DMS114 treated with DMSO at 0.1 percent for 48 hours (cell line): Measurements from ENCODE around the gene PHACTR4.
"Not testable (repeated sequence)": the region's sequence is repeated elsewhere in the genome, so short reads cannot be mapped to it uniquely, and the experiment has no call there.

ENCODE experiments used
- DNase-seq: peaks from one replicate; lab custom pipeline; 2025; ENCODE audit not compliant: unreplicated experiment; lab: John Stamatoyannopoulos, UW

PHACTR4 gene

DNA sequence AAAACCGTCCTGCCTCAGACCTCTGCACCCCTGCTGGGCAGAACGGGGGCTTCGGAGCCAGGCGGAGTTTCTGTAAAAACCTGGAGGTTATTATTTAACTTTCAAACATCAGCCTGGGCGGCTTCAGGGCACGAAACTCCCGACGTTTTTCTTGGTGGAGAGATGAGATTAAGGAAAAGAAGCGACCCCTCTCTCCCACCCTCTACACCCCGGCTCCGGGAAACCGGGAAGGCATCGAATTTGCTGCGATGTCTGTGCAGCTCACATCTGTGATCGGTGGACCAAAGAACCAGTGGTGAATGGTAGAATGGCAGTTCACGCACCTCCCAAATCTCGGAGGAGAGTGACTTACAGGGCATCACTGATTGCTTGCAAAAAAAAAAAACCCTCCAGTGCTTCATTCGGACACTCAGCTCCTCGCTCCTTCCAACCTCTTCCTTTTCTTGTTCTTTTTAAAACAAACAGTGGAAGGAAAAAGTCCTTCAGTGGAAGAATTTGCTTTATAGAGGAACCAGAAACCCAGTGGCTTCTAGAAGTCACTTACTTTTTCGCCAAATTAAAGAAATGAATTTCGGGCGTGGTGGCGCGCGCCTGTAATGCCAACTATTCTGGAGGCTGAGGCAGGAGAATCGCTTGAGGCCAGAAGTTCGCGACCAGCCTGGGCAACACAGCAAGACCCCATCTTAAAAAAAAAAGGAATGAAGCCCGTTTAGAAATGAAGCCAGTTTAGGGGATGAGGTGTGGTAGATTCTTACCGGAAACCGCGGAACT is 884 bp downstream of the PHACTR4 start:
- peak; percentile 31 for DNase-seq

DNA sequence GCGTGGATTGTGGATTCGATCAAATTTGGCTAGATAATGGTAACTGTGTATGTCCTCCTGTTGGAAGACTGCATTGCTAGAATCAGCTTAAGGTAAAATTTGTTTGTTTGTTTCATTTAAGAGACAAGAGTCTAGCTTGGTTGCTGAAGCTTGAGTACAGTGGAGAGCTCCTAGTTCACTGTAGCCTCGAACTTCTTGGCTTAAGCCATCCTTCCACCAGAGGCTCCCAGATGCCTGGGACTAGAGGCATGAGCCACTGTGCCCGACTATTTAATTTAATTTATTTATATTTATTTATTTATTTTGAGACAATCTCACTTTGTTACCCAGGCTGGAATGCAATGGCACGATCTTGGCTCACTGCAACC is 1.5 kb downstream of the PHACTR4 start:
- no peak for DNase-seq

DNA sequence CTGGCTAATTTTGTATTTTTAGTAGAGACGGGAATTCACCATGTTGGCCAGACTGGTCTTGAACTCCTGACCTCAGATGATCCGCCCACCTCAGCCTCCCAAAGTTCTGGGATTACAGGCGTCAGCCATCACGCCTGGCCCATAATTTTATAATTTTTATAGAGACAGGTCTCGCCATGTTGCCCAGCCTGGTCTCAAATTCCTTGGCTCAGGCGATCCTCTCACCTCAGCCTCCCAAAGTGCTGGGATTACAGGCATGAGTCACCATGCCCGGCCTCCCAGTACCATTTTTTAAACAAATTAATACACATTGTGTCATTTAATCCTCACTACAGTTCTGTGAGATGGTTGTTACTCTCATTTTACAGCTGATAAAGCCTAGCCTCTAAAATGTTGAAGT is 3.9 kb downstream of the PHACTR4 start:
- not testable (repeated sequence) for DNase-seq

DNA sequence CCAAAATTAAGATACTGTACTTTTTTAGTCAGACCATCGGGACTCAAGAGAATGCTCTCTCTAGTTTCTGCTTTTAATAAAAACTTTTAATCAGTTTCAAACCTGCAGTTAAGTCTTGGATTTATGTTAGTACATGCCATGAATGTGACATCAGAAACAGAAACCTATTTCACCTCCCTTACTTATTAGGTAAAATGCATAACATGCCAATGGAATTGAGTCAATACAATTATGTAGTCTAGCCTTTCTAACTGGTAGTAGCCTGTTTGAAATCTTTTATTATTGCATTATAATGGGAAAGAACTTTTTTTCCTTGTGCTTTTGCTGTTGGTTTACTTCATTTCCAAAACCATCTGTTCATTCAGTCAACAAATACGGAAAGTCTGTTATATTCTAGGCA is 4.8 kb downstream of the PHACTR4 start:
- no peak for DNase-seq

DNA sequence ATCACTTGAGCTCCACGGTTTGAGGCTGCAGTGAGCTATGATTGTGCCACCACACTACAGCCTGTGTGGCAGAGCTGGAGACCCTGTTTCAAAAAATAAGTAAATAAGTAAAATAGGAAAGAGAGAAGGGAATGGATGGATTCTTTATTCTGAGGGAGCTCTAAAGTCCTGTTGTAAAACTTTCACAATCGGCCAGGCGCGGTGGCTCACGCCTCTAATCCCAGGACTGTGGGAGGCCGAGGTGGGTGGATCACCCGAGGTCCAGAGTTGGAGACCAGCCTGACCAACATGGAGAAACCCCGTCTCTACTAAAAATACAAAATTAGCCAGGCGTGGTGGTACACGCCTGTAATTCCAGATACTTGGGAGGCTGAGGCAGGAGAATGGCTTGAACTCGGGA is 6.1 kb downstream of the PHACTR4 start:
- not testable (repeated sequence) for DNase-seq

DNA sequence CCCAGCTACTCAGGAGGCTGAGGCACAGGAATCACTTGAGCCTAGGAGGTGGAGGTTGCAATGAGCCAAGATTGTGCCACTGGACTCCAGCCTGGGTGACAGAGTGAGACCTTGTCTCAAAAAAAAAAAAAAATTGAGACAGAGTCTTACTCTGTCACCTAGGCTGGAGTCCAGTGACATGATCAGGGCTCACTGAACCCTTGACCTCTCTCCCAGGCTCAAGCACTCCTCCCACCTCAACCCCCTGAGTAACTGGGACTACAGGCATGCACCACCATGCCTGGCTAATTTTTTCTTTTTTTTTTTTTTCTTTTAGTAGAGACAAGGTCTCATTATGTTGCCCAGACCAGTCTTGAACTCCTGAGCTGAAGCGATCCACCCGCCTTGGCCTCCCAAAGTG is 6.7 kb downstream of the PHACTR4 start:
- DNase-seq: not testable (repeated sequence)

DNA sequence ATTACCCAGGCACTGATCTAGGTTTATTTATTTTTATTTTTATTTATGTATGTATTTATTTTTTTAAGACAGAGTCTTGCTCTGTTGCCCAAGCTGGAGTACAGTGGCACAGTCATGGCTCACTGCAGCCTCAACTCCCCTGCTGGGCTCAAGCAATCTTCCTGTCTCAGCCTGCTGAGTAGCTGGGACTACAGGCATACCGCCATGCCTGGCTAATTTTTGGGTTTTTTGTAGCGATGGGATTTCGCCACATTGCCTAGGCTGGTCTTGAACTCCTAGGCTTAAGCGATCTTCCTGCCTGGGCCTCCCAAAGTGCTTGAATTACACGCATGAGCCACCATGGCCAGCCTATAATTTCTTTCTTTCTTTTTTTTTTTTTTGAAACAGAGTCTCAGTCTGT is 9.4 kb downstream of the PHACTR4 start:
- no peak for DNase-seq

DNA sequence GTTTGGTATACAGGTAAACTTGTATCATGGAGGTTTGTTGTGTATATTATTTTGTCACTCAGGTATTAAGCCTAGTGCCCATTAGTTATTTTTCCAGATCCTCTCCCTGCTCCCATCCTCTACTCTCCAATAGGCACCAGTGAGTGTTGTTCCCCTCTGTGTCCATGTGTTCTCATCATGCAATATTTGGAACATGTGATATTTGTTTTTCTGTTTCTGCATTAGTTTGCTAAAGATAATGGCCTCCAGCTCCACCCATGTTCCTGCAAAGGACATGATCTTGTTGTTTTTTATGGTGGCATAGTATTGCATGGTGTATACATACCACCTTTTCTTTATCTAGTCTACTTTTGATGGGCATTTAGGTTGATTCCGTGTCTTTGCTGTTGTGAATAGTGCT is 10.9 kb downstream of the PHACTR4 start:
- no peak for DNase-seq

DNA sequence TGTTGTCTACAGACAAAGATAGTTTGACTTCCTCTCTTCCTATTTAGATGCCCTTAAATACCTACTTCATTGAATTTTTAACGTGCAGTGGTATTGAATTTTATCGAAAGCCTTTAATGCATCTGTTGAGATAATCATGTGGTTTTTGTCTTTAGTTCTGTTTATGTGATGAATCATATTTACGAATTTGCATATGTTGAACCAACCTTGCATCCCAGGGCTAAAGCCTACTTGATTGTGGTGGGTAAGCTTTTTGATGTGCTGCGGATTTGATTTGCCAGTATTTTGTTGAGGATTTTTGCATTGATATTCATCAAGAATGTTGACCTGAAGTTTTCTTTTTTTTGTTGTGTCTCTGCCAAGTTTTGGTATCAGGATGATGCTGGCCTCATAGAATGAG is 14.2 kb downstream of the PHACTR4 start:
- DNase-seq: not testable (repeated sequence)

DNA sequence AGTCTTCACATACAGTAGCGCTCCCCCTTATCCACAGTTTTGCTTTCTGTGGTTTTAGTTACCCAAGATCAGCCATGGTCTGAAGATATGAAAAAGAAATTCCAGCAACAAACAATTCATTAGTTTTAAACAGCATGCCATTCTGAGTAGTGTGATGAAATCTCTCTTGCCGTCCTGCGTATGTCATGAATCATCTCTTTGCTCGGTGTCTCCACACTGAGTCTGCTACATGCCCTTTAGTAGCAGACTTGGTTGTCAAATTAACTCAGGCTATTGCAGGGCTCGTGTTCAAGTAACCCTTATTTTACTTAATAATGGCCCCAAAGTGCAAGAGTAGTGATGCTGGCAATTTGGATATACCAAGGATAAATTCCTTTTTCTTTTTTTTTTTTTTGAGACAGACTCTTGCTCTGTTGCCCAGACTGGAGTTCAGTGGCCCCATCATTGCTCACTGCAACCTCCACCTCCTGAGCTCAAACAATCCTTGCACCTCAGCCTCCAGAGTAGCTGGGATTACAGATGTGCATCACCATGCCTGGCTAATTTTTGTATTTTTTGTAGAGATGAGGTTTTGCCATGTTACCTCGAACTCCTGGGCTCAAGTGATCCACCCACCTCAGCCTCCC is 22.6 kb downstream of the PHACTR4 start:
- no peak for DNase-seq

DNA sequence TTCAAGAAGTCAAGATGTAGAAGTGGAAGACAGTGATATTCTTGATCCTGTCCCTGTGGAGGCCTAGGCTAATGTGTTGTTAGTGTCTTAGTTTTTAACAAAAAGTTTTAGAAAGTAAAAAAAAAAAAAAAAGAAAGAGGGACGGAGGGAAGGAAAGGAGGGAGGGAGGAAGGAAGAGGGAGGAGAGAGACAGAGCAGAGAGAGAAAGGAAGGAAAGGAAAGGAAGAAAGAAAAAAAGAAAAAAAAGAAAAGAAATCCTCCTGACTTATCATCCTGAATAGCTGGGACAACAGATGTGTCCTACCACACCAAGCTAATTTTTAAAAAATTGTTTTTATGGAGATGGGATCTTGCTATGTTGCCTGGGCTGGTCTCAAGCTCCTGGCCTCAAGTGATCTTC is 24.6 kb downstream of the PHACTR4 start:
- no peak for DNase-seq

DNA sequence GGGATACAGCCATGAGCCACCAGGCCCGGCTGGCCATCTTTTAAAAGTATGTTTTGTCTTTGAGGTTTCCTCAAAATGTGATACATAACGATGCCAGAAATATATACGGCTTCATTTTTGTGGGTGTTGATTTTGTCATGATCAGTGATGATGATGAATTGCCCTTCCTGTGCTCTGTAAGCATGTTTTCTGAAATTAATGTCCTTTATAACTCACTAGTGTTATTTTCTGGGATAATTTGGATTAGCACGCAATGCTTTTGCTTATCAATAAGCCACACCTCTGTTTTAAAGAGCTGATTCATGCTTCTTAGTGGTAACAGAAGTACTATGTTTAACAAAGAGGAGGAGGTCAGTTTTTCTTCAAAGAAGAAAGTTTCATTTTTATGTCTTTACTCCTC is 25.6 kb downstream of the PHACTR4 start:
- no peak for DNase-seq

DNA sequence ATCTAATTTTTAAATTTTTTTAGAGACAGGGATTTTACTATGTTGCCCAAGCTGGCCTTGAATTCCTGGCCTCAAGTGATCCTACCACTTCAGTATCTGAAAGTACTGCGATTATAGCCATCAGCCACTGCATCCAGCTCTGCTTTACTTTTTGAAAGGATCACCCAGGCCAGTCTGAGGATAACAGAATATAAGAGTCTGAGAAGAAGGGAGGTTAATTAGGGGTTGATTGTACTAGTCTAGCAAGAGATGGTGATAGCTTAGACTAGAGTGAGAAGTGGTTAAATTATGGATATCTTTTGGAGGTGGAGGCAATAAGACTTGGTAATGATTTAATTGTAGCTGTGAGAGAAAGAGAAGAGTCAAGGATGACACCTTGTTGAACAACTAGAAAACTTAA is 32.2 kb downstream of the PHACTR4 start:
- DNase-seq: no peak

DNA sequence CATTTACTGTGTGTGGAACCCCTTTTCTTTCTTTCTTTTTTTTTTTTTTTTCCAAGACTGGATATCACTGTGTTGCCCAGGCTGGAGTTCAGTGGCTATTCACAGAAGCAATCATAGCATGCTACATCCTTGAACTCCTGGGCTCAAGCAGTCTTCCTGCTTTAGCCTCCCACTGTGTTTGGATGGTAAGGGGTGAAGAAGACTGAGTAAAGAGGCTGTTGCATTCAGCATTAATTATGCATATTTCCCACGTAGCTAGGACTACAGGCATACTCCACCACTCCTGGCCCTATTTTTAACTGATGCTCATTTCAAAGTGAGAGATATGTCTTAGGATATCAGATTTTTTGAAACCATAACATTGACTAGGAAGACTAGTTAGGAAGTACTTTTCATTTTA is 39.5 kb downstream of the PHACTR4 start:
- DNase-seq: no peak

DNA sequence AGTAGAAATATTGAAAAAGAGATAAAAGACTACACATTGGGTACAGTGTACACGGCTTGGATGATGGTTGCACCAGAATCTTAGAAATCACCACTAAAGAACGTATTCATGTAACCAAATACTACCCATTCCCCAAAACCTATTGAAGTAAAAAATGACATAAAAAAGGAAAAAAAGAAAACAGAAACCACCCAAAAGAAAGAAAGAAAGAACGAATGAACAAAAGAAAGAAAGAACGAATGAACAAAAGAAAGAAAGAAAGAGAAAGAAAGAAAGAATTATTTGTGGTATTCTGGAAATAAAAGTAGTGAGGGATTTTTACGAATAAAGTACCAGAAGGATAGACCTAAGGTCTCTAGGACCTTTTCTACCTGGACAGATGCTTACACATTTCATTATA is 42.1 kb downstream of the PHACTR4 start:
- no peak for DNase-seq

DNA sequence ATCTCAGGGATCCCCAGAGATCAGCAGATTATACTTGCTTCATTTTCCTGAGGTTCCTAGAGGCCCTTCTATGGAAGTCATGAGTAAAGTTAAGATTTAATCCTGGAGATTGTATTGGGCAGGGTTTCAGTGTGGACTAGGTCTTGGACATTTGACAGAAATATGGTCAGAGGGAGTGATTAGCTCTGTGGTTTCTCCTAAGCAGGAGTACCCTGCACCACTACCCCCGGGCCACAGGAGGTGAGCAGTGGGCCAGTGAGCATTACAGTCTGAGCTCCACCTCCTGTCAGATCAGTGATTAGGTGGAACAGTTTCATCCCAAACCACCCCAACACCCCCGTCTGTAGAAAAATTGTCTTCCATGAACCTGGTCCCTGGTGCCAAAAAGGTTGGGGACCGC is 43.2 kb downstream of the PHACTR4 start:
- DNase-seq: no peak

DNA sequence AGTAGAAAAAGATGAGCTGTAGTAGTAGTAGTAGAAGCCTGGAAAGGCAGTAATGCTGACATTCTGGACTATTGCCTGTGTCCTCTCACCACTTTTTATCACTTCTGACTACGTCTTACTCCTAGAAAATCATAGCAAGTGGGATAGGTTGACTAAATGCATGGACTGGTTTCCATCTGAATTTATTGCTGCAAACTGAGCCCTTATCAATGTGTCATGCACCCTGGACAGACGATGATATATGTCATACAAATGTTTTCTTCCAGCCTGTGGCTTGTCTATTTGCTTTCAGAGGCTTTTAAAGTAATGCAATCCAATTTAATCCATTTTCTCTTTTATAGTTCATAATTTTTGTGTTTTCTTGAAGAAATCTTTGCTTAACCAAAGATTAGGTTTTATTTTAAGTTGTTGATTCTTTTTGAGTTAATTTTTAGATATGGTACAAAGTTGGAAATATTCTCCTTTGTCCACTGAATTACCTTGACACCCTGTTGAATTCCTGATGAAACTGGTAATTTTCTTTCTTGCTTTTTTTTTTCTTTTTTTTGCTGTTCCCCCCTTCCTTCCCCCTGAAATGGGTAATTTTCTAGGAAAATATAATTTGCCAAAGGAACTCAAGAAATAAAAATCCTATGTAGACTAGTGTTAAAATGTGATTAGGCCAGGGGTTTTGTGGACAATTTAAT is 47.1 kb downstream of the PHACTR4 start:
- DNase-seq: no peak

DNA sequence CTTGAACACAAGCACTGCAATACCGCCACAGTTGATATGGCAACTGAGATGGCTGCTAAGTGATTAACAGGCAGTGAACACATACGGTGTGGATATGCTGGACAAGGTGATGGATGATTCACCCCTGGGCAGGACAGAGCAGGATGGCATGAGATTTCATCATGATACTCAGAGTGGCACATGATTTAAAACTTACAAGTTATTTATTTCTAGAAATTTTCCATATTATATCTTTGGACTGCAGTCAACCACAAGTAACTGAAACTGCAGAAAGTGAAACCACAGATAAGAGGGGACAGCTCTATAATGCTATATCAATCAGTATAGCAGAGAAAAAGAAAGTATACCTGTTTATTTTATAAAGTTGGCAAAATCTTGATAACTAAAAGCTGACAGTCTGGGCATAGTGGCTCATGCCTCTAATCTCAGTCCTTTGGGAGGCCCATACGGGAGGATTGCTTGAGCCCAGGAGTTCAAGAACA is 47.9 kb downstream of the PHACTR4 start:
- DNase-seq: no peak

DNA sequence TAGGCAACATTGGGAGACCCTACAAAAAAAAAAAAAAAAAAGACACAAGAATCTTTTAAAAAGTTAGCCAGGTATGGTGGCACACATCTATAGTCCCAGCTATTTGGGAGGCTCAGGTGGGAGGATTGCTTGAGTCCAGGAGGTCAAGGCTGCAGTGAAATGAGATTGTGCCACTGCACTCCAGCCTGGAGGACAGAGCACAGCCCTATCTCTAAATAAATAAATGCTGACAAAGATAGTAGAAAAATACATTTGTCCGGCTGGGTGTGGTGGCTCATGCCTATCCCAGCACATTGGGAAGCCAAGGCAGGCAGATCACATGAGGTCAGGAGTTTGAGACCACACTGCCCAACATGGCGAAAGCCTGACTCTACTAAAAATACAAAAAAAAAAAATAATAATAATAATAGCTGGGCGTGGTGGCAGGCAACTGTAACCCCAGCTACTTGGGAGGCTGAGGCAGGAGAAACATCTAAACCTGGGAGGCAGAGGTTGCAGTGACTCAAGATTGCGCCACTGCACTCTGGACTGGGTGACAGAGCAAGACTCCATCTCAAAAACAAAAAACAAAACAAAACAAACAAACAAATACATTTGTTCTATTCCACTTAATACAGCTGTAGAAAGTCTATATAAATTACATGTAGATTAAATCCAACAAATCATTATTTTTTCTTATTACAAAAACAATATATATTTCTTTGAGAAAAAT is 48.5 kb downstream of the PHACTR4 start:
- DNase-seq: no peak

DNA sequence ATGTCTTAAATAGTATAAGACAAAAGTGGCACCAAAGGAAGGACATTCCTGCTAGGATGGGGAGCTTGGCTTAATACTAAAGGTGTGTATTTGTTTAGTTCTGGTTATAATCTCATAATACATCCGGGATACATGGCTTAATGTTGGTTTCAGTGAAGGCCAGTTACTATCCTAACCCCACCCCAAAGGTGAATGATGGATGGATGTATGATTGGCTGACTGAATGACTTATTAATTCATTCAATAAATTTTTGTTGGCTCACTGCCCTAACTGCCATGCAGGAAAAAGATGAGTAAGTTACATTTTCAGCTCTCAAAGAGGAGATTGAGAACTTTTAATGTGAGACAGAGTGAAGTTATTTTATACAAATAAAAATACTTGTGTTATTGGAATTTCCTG is 52.2 kb downstream of the PHACTR4 start:
- DNase-seq: no peak

DNA sequence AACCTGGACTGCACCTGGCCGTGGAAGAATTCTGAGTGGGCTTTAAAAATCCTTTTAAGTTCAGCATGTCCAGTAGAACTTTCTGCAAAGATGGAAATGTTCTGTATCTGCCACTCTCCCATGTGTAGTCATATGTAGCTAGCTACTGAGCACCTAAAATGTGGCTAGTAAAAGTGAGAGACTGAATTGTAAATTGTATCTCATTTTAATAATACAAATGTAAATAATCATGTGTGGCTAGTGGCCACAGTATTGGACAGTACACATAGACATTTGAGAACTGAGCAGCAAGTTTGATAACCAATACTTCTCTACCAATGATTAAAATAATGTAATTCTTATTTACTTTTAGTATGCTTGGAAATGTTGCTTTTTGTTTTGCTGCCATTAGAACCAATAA is 57.3 kb downstream of the PHACTR4 start:
- no peak for DNase-seq

DNA sequence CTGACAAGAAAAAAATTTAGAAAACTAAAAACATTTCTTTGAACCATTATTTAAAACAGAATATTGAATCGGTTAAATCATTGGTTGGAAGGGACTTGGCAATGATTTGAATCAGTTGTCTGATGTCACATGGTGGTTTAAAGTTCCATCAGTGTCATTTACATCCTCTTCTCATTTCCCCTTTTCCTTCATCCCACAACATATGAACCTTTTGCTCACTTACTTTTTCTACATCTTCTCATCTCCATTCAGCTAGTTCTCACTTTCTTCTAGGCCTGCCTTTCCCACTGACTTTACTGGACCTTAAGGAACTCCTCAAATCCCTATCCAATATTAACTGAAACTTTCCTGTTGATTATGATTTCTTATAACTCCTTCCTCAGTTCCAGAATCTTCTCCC is 58.5 kb downstream of the PHACTR4 start:
- DNase-seq: no peak
